ENCODE measurements around the gene TFRC.
"Not testable (repeated sequence)": the region's sequence is repeated elsewhere in the genome, so short reads cannot be mapped to it uniquely, and the experiment has no call there.

Gene TFRC

DNA sequence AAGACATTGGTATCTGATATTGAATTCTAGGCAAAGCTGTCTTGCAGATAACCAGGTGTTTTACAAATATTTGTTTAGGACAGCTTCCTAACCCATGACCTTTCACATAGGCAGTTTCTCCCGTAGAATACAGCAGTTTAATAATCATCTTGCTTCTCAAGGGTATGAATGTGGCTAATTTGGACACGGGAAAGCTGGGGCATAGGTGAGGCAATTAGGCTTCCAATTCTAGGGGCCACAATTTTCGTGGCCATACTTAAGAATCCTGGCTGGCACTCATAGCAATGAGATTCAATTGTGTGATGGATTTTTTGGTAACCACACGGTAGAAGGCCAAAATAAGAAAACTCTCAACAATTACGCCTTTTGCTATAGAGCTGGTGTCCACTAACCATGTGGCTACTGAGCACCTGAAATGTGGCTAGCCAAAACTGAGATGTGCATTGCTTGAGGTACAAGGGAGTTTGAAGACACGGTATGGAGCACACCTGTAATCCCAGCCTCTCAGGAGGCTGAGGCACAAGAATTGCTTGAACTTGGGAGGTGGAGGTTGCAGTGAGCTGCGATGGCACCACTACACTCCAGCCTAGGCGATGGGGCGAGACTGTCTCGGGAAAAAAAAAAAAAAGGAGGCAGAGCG lies 34.4 kb downstream of the TFRC start:
- no peak for DNase-seq

DNA sequence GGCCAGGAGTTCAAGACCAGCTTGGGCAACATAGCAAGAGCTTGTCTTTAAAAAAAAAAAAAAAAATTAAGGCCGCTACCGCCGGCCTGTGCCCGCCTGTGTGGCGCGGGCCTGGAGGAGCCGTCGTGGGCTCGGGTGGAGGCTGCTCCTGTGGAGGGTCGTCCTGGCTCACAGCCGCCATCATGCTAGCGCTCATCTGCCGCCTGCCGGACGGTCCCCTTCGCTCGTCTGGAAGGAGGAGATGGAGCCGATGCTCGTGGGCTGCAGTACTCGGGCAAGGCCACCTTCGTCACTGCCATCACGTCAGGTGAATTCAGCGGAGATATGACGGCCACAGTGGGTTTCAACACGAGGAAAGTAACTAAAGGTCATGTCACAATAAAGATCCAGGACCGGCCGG lies 37.4 kb downstream of the TFRC start:
- no peak for DNase-seq

DNA sequence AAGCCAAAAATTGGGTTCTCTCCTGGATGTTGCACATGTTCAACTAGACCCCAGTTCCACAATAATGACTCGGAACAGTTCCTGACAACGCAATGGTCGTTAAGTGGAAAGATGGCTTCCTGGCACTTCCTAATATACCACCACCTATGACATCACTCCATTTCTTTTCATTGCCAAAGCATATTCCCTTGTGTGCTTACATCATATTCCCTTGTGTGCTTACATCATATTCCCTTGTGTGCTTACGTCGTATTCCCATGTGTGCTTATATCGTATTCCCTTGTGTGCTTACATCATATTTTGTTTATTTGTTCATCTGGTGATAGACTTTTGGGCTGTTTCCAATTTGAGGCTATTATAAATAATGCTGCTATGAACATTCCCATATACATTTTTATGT lies 39.2 kb downstream of the TFRC start:
- DNase-seq: no peak

DNA sequence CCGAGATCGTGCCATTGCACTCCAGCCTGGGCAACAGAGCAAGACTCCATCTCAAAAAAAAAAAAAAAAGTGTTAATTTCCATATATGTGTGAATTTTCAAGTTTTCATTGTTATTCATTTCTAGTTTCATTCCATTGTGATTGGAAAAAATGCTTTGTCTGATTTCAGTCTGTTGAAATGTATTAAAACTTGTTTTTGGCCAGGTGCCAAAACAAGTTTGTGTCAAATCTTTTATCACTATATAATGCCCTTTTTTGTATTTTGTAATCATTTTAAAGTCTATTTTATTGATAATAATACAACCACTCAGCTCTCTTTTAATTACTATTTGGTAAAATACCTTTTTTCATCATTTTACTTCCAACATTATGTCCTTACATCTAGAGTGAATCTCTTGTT lies 42.5 kb downstream of the TFRC start:
- no peak for DNase-seq

DNA sequence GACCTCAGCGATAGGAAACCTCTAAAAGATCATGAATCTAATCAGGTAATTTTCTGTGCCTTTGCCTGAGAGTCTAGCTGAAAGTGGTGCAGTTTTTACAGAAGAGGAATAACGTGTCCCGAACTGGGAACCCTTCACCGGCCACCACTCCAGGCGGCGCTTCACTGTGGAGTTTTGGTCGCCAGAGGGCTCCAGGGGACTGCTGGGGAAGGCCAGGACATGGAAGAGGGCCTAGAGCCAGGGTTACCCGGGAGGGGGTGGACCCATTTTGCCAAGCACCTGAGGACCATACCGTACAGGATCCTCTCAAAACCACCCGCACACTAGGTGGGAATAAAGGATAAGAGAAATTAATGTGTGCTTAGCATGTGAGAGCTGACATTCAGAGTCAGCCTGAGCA lies 55.8 kb downstream of the TFRC start:
- not testable (repeated sequence) for DNase-seq

DNA sequence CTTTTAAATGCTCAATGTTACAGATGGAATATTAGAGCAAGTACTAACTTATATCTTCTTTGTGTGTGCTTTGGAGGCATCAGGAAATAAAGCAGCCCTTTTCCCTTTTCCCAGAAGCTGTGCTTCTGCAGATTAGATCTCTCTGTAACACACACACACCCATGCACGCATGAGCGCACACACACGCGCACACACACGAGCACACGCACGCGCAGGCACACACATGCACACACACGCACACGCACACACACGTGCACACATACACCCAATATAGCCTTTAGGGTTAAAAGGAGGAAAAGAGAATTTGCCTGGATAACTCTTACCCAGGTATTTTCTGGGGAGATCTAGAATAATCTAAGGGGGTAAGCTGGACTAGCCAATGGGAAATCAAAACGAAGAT lies 56.9 kb downstream of the TFRC start:
- no peak for DNase-seq

DNA sequence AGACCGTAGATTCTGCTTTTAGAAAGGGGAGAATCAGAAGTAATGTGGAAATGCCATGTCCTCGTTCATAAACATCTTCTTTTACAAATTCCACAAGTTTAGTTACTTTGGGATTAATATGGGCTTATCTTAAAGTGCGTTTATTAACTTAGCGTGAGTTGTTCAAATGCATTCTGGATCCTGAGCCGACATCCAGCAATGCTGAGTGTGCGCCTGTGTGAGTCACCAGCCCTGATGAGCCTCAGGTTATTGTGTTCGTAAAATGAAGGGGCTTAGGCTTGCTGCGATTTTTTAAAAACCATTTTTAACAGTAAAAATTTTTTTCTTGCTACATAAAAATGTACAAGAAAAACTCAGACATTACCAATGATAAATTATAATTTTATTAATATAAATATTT lies 57.9 kb downstream of the TFRC start:
- no peak for DNase-seq

DNA sequence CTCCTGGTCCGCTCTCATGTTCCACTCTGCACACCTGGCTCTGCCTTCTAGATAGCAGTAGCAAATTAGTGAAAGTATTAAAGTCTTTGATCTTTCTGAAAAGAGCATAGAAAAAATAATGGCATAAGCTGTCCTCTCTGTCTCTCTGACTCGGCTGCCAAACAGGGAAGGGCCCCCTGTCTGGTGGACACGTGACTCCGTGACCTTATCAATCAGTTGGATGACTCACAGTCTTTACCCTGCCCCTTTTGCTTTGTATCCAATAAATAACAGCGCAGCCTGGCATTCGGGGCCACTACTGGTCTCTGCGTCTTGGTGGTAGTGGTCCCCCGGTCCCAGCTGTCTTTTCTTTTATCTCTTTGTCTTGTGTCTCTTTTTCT lies 59.4 kb downstream of the TFRC start:
- not testable (repeated sequence) for DNase-seq

DNA sequence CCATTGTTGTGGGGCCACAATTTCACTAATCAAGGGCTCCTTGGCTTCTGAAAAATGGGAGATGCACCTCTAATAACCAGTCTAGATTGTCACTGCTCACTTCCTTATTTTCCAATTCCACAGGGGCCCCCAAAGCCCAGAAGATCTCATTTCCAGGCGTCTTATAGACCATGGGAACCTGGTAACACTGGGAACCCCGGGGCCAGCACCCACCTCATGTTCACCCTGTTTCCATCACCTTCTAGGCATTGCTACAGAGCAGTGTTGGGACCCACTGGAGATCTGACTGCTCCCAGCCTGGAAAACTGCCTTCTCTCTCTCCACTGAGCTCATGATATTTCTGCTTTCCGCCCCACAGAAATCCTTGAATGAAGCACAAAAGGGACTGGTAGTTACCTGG lies 61.5 kb downstream of the TFRC start:
- DNase-seq: no peak

DNA sequence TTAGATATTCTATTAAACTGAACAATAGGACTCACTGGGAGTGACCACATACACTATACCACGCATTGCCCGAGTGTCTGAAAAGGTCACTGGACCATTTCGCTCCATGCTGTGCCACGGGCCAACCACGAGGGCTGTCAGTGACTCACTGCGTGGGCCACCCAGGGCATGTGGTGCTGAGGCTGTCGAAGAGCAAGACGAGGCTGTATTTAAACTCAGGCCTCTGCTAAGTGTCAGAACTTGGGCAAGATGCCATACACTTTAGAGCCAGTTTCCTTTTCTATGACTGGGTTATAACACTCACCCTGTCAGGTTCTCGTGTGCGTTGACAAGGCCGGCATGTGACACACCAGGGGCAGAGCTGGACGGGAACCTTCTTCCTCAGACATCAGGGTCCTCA lies 62.3 kb downstream of the TFRC start:
- not testable (repeated sequence) for DNase-seq

DNA sequence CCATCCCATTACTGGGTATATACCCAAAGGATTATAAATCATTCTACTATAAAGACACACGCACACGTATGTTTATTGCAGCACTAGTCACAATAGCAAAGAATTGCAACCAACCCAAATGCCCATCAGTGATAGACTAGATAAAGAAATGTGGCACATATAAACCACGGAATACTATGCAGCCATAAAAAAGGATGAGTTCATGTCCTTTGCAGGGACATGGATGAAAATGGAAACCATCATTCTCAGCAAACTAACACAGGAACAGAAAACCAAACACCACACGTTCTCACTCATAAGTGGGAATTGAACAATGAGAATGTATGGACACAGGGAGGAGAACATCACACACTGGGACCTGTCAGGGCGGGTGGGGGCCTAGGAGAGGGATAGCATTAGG lies 63.7 kb downstream of the TFRC start:
- not testable (repeated sequence) for DNase-seq

DNA sequence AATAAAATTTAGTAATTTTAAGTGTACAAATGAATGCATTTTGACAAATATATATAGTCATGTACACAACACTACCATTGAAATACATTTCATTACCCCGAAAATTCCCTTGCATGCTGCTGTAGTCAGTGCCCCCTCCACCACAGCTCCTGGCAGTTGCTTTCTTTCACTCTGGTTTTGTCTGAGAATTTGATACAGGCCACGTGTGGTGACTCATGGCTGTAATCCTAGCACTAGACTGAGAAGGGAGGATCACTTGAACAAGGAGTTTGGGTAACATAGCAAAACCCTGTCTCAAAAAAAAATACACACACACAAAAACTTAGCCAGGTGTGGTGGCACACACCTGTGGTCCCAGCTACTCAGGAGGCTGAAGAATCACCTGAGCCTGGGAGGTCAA lies 65.4 kb downstream of the TFRC start:
- DNase-seq: no peak

DNA sequence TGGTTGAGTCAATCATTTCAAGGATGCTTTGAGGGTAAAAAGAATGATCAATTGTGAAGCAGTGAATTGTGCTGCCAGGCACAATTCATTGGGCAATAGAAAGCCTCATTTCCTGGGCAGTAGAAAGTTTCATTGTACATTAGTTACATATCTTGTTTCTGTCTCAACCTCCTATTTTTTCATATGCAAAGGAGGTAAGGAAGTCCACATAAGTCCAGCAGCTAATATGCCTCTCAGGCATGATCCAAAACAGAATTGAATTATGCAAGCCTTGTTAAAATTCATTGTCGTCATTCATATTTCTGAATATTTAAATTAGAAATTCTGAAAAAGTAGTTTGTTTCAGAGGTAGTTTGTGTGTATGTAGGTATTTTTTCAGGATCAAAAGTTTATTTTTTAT lies 65.8 kb downstream of the TFRC start:
- no peak for DNase-seq

DNA sequence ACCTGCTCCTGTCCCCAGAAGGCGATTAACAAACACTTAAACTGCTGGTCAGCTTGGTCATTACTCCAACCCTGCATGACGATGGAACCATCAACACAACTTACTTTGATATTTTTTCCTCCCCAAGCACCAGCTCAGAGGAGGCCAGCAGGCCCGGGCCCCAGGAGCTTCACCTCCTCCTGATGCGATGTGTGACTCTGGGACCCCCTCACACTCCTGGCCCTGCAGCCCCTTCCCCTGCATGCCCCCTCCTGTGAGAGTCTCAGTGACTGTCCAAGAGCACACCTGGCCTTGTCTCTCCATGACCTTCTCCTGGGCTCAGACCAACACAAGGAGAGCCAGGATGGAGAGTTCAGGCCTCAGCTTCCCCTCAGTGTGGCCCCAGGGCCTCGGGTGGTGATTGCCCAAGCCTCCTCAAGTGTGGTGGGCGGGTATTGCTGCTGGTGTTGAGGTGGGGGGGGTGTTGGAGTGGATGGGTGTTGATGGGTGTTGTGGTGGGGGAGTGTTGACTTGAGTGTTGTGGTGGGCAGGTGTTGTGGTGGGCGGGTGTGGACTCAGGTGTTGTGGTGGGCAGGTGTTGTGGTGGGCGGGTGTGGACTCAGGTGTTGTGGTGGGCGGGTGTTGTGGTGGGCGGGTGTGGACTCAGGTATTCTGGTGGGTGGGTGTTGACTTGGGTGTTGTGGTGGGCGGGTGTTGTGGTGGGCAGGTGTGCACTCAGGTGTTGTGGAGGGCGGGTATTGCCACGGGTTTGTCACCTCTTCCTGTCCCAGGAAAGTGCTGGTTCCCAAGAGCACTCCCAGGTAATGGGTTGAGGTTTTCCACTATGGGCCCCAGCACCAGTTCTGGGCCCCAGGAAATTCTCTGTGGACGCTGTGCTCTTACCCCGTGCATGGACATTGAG lies 68.1 kb downstream of the TFRC start:
- DNase-seq: no peak

DNA sequence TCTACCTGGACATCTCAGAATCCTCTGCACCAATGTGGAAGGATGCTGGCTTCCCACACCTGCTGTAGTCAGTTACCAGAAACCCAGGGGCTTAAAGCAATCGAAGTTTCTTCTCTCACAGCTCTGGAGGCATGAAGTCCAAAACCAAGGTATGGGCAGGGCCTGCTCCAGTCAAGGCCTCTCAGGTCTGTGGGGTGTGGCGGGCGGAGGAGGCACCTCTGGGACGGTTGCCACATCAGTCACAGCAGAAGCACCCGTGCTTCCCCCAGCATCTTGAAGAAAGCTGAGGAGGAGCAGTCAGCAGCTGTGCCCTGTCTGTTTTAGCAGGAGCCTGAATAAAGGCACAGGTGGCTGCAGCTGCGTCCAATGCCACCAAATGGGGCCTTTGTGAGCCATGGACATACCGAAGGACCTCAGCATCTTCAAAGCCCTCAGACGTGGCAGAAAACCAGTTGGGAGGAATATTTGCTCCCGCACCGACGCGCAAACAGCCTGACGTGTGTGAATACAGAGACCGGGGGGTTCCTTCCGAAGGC lies 68.9 kb downstream of the TFRC start:
- no peak for DNase-seq

DNA sequence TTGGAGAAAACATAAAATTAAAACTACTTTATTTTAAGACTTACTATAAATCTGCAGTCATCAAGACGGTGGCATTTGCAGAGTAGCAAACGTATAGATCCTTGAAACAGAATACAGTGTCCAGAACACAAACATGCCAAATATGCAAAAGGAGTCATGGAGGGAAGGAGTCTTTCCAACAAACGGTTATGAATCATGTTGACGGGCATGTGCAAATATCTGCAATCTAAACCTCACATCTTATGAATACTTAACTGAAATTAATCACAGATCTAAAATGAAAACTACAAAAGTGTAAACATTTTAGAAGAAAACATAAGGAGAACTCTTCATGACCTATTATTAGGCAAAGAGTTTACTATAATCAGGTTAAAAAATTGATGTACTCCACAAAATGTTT lies 69.4 kb downstream of the TFRC start:
- no peak for DNase-seq

DNA sequence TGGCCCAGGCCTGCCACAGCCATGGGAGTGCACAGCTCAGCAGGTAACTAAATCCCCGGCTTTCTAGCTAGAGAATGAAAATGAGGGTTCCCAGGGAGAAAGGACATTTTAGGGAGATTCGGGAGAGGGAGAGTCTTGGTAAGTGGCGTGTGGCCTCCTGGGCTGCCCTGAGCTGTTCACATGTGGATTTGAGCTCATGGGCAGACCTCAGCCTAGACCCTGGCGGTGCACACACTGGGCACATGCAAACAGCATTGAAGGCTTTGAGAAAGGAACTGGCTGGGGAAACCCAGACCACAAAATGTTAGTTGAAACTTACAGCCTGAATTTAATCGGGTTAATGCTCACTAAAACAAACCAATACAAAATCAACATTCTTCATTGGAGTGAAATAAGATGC lies 72.4 kb downstream of the TFRC start:
- no peak for DNase-seq

DNA sequence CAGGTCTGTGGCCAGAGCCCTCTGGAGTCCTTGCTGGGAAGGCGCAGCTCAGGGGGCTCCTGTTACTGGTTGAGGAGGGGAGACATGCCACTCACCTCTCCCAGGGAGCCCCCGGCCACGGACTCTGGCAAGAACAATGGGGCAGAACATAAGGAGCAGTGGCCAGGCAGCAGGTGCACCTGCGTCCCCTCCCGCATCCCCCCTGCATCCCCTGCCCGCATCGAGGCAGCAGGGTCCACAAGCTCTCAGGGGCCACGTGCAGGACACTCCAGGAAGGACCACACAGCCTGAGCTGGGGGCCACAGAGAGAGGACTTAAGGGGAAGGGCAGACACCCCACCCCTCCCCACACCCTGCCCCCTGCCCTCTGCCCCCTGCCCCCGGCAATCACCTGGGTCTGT lies 73.0 kb downstream of the TFRC start:
- no peak for DNase-seq

DNA sequence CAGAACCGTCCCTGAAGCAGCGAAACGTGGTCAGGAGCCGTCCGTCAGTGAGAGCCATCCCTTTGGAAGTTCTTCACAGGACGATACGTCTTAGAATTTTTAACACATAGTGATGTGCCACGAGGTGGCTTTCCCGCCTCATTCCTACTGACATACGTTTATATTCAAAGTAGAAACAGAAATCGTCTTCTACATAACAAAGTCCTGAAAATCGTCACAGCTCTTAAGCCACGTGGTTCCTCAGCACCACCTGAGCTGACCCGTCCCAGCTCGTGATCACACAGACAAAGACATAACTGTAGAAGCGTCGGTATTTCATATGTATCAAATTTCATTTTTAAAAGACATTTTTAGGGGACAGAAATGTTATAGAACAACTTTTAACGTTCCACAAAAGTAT lies 73.5 kb downstream of the TFRC start:
- no peak for DNase-seq

DNA sequence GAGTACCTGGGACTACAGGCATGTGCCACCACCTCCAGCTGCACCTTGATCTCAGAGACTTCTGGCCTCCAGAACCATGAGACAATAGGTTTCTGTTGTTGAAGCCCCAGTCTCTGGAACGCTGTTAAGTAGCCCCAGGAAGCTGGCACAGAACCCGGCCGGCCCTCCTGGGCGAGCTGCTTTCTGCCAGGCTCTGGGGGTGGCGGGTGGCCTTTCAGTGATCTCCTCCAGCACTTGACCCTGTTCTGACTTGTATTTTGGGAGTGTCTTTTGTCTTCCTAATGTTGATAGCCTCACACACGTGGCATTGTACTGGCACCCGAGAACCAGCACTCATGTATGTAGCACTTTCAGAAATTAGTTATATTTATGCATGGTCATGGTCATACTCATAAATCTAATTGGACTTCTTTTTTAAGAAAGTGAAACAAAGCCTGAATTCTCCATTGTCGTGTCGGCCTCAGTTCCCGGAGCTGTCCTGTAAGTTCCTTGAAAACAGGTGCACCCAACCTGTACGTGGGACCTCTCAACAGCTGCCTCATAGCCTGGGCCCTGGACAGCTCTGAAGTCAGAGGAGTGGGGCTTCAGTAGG lies 74.0 kb downstream of the TFRC start:
- no peak for DNase-seq

DNA sequence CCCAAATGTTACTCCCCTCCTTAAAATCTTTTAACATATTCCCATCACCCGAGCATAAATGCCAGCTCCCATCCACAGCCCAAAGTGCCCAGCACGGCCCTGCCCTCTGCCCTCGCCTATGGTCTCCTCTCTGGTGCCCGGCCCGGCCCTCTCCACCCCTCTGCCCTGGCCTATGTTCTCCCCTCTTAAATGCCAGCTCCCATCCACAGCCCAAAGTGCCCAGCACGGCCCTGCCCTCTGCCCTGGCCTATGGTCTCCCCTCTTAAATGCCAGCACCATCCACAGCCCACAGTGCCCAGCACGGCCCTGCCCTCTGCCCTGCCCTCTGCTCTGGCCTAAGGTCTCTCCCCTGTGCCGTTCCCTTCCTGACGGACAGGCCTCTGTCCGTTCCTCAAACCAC lies 76.6 kb downstream of the TFRC start:
- not testable (repeated sequence) for DNase-seq

DNA sequence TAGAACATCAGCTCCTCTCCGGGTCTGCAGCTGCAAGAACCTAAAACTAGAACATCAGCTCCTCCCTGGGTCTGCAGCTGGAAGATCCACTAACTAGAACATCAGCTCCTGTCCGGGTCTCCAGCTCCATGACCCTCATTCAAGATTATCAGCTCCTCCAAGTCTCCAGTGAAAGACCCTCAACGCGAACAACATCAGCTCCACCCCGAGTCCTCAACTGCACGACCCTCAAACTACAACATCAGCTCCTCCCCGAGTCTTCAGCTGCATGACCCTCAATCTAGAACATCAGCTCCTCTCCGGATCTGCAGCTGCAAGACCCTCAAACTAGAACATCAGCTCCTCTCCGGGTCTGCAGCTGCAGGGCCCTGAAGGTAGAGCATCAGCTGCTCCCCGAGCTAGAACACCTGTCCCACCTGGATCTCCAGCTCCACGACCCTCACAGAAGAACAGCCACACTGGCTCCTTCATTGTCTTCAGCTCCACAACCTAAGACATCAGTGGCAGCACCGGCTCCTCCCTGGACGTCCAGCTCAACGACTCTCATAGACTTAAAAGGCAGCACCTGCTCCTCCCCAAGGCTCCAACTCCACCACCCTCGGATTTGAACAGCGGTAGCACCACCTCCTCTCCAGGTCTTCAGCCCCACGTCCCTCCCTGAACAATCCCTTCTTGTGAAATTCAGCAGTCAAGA lies 77.4 kb downstream of the TFRC start:
- not testable (repeated sequence) for DNase-seq

DNA sequence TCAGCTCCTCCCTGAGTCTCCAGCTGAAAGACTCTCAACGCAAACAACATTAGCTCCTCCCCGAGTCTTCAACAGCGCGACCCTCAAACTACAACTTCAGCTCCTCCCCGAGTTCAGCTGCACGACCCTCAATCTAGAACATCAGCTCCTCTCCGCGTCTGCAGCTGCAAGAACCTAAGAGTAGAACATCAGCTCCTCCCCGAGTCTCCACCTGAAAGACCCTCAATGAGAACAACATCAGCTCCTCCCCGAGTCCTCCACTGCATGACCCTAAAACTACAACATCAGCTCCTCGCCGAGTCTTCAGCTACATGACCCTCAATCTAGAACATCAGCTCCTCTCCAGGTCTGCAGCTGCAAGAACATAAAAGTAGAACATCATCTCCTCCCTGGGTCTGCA lies 78.3 kb downstream of the TFRC start:
- DNase-seq: no peak
